NCI-H2081 treated with DMSO at 0.1 percent for 48 hours (cell line): Measurements from ENCODE around the gene TNRC18.

Source experiments
- DNase-seq: peaks from one replicate; lab custom pipeline; 2025; lab: John Stamatoyannopoulos, UW

Gene TNRC18

GRCh38 chr7:5428478-5429252 is 5.0 kb upstream of the TNRC18 start:
- DNase-seq: peak; percentile 47

- DNase-seq: no peak
Observed at GRCh38 chr7:5426226-5426475, 2.5 kb upstream of the TNRC18 start.

- DNase-seq: peak; percentile 80
Observed at GRCh38 chr7:5425507-5426225, 2.0 kb upstream of the TNRC18 start.

GRCh38 chr7:5424749-5425506 is 1.3 kb upstream of the TNRC18 start:
- no peak for DNase-seq

GRCh38 chr7:5423976-5424748 is 528 bp upstream of the TNRC18 start:
- peak; percentile 95 for DNase-seq

GRCh38 chr7:5422396-5423305 is 983 bp downstream of the TNRC18 start:
- no peak for DNase-seq

- no peak for DNase-seq
Observed at GRCh38 chr7:5421714-5422395, 1.8 kb downstream of the TNRC18 start.

- no peak for DNase-seq
Observed at GRCh38 chr7:5420881-5421713, 2.5 kb downstream of the TNRC18 start.

- no peak for DNase-seq
Observed at GRCh38 chr7:5420067-5420880, 3.4 kb downstream of the TNRC18 start.

DNA sequence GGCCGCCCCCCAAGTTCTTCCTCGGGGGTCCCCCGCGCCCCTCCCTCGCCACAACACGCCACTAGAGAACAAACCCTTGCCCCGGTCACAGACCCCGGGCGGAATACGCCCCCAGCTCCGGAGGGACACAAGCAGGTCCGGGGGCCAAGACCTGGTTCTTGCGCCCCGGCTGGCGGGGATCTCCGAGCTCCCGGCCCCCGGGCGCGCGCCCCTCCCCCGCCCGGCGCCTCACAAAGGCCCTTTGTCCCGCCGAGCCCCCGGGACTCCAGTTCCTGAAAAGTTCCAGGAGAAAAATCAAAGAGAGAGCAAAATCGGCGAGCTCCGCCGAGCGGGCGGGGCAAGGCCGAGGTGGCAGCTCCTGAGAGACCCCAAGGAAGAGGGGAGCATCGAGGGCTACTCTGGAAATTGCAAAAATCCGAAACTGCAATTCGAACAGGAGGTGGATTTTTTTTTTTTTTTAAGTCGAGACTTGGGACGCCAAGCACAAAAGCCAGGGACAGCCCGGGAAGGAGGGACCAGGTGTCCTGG is 4.0 kb downstream of the TNRC18 start:
- no peak for DNase-seq

GRCh38 chr7:5418285-5418582 is 5.4 kb downstream of the TNRC18 start:
- DNase-seq: no peak

DNA sequence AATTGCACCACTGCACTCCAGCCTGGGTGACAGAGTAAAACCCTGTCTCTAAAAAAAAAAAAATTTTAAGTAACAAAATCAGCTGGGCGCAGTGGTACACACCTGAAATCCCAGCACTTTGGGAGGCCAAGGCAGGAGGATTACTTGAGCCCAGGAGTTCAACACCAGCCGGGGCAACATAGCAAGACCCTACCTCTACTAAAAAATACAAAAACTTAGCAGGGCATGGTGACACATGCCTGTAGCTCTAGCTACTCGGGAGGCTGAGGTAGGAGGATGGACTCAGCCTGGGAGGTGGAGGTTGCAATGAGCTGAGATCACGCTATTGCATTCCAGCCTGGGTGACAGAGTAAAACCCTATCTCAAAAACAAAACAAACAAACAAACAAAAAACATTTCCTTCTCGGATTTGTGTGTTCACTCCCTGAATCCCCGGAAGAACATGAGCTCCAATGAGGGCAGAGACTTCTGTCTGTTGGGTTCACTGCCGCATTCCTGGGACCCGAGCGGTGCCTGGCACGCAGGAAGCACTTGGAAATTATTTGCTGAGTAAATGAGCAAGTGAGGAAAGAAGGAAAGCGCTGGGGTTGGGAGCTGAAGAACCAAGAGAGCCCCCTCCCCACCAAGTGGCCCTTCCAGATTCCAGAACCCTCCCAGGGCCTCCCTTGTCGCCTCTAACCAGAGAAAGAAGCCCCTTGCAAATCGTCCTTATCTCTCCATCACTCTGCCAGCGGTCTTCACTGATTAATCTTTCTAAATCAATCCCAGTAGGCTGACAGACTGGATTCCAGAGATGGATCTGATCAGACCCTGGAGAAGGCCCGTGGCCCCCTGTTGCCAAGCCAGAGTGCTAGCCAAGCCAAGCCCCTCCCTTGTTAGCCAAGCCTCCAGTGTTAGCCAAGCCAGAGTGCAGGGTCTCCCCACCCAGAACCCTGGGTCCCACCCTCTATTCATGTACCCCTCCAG is 6.2 kb downstream of the TNRC18 start:
- DNase-seq: no peak

DNA sequence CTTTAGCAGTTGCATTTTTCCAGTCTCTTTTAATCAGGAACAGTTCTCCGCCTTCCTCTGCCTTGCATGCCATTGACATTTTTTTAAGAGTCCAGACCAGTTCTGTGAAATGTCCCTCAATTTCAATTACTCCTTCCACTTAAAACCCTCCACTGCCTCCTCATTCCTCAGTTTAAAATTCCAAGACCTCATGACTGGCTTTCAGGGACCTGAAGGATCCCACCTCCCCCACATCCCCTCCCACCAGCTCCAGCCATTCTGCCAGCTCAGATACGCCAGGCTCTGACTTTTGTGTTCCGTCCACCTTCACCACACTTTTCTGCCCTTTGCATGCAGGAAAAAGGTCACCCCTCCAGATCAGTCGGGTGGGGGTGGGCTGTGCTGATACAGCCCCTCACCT is 8.7 kb downstream of the TNRC18 start:
- no peak for DNase-seq

DNA sequence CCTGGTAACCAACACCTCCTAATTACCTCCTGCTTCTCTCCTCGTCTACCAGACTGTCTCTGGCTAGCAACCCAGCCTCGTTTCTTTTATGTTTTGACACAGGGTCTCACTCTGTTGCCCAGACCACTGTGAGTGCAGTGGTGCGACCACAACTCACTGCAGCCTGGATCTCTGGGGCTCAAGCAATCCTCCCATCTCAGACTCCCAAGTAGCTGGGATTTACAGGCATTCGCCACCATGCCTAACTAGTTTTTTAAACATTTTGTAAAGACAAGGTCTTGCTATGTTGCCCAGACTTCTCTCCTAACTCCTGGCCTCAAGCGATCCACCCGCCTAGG is 10.2 kb downstream of the TNRC18 start:
- no peak for DNase-seq

DNA sequence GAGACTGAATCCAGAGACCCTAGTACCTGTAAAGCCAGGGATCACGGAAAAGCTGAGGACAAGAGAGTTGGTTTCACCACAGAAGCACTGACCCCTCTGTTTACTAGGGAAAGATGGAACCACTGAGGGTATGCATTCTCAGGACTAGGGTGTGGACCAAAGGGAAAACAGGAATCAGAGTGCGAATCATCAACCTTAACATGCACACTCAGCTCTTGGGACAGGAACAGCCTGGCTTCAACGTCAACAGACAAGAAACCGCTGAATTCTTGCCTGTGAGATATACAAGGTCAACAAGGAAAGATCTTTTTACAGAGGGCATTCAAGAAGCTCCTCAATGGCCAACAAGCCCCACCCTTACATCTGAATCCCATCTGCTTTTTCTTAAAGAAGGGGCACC is 14.9 kb downstream of the TNRC18 start:
- DNase-seq: no peak

DNA sequence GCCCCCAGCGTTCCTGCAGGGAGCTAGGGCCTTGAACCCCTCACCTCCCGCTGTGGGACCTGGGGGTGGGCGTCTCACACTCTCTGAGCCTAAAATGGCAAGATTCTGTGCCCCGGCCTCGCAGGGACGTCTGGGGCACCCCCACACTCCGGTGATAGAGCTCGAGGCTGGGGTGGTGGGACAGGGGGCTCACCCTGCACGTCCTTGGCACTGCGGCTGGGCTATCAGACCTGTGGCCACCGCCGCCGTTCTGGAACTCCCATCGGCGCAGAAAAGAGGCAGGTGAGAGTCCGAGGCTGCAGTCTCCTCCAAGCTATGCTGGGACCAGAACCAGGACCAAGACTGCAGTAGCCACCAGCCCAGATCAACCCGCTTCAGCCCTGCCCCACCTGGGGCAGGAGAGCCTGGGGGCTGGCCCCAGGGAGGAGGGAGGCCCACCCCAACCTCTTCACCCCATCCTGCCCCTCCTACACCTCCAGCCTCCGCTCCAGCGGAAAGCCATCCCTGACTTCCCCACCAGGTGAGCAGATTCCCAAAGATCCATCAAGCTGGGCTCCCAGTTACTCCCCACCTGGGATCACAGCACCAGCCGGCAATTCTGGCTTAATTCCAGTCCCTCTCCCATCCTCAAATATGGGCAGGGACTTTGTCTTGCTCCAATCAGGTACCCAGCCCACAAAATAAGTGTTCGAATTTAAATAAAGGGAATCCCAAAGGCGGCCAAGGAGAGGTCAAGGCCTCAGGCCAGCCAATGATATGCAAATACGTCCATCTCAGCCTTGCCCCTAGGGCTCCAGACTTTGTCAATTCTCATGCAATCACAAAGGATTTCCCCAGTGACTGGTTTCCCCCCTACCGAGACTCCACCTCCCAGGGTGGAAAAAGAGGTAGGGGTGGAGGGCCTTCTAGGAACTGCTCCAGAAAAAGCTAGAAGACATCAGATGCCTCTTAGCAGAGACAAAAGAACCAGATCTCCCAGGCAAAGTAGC is 16.4 kb downstream of the TNRC18 start:
- no peak for DNase-seq

- no peak for DNase-seq
Observed at GRCh38 chr7:5404421-5404826, 19.2 kb downstream of the TNRC18 start.
